HL-60 (cell line): ENCODE results near the gene IDH3B.
A peak's percentile ranks its signal among the peaks of the same experiment; 100 is the strongest.

Experiments
- DNase-seq, 2 experiments: peaks; one replicate each; pipeline ENCODE4 v3.0.0-alpha.2; 2010 to 2020; ENCODE audit warnings: low read depth in 1 of 2, low spot score in 1 of 2
- H3K27ac ChIP-seq: fragments of 250-450 bp; sonication (Bioruptor Pico); replicated peaks from 2 replicates; pipeline ENCODE4 v1.5.1; 2020; ENCODE audit warnings: mild to moderate bottlenecking, moderate library complexity
- H3K27me3 ChIP-seq: fragments of 250-450 bp; sonication (Bioruptor Pico); 2 replicates; pipeline ENCODE4 v1.5.1; 2021; ENCODE audit warnings: mild to moderate bottlenecking, moderate library complexity; ENCODE audit not compliant: insufficient read depth, poor library complexity, severe bottlenecking
- H3K4me3 ChIP-seq: replicated peaks from 2 replicates; pipeline ENCODE4 v1.5.1; 2011; ENCODE audit warnings: mild to moderate bottlenecking, control low read depth, low read length; ENCODE audit not compliant: insufficient read depth
- CTCF ChIP-seq: IDR thresholded peaks from one replicate; pipeline ENCODE4 v1.5.1; 2011; ENCODE audit warnings: low read length, control low read depth, inconsistent platforms; ENCODE audit not compliant: insufficient read depth
- GABPA ChIP-seq: IDR thresholded peaks from 2 replicates; pipeline ENCODE4 v1.6.1; 2012; ENCODE audit warnings: low read depth
- POLR2AphosphoS5 ChIP-seq: IDR thresholded peaks from 2 replicates; pipeline ENCODE4 v1.6.1; 2012; ENCODE audit warnings: low read depth
- REST ChIP-seq: IDR thresholded peaks from 2 replicates; pipeline ENCODE4 v1.6.1; 2012; ENCODE audit warnings: low read depth; ENCODE audit not compliant: insufficient replicate concordance
- SPI1 ChIP-seq: IDR thresholded peaks from 2 replicates; pipeline ENCODE4 v1.6.1; 2012; ENCODE audit warnings: low read depth, mild to moderate bottlenecking, borderline replicate concordance

Gene IDH3B

GRCh38 chr20:2654831-2655230 is 9.2 kb downstream of the IDH3B start:
- Histone ChIP-seq H3K27me3 (no peaks in the 10 kb centered on the region), H3K27ac (no peak overlapping the region), H3K4me3 (peak overlapping the region; percentile 83)
- no peak for DNase-seq
- 0 out of 2 replicates have a peak, but pooled peaks have one; percentile 15 for TF ChIP-seq POLR2AphosphoS5
- TF ChIP-seq SPI1, result no peak
- no peak for TF ChIP-seq CTCF
- no peak for TF ChIP-seq GABPA

GRCh38 chr20:2654384-2654822 is 9.6 kb downstream of the IDH3B start:
- H3K27me3 ChIP-seq, result no peaks in the 10 kb centered on the region
- peak overlapping the region; percentile 83 for H3K4me3 ChIP-seq
- peak overlapping the region; percentile 95 for H3K27ac ChIP-seq
- no peak for DNase-seq
- TF ChIP-seq SPI1, result no peak
- TF ChIP-seq CTCF, result no peak
- TF ChIP-seq POLR2AphosphoS5, result 0 out of 2 replicates have a peak, but pooled peaks have one; percentile 13
- TF ChIP-seq GABPA, result no peak
- TF ChIP-seq REST, result no peak

GRCh38 chr20:2653556-2654383 is 10.2 kb downstream of the IDH3B start:
- Histone ChIP-seq H3K27me3 (no peaks in the 10 kb centered on the region), H3K4me3 (peak overlapping the region; percentile 83), H3K27ac (peak overlapping the region; percentile 95)
- no peak; the same call in 1 of the 2 replicates for TF ChIP-seq POLR2AphosphoS5
- no peak for TF ChIP-seq SPI1
- no peak for TF ChIP-seq GABPA
- TF ChIP-seq CTCF, result no peak
- no peak for TF ChIP-seq REST
- DNase-seq, result no peak
